A549 (cell line): ENCODE data around the gene PRTFDC1. TPM values are rescaled to one million over a fixed set of nuclear protein-coding genes. Genes with fewer than 3 reads are reported as not detected.

ENCODE experiments used
- ATAC-seq, 2 experiments: fragments of 200-7000 bp in 1 of 2; fragments of >200 bp in 1 of 2; cut with Nextera tagmentation in 1 of 2; cut with Tn5 transposase in 1 of 2; 3 replicates each; pipeline versions ENCODE4 v1.8.0 to v1.9.1; 2018 to 2020; ENCODE audit warnings: mild to moderate bottlenecking in 1 of 2, moderate library complexity in 1 of 2
- CTCF ChIA-PET: fragments of 300-600 bp; sonication (Branson Sonifier 250); formaldehyde crosslinking; extraction: SDS; loops from one replicate; lab custom pipeline; 2021; ENCODE audit warnings: antibody characterized with exemption, inconsistent platforms; lab: Yijun Ruan, JAX
- POLR2A ChIA-PET: fragments of 350-600 bp; formaldehyde crosslinking; extraction: SDS; loops from one replicate; lab custom pipeline; 2021; ENCODE audit warnings: antibody characterized with exemption, inconsistent platforms; lab: Yijun Ruan, JAX
- DNase-seq, 2 experiments: peaks; one replicate each; pipeline versions ENCODE4 v3.0.0 to v3.0.0-alpha.2; 2011 to 2016; ENCODE audit warnings: low read depth in 1 of 2, low spot score in 1 of 2
- FAIRE-seq: peaks from 2 replicates; lab custom pipeline; 2011; peaks lifted over from hg19 to GRCh38; lab: Jason Lieb, UNC
- H3K27ac ChIP-seq, 2 experiments: fragments of >200 bp; sonication (Bioruptor Twin); formaldehyde crosslinking; 3 replicates each; pipeline ENCODE4 v1.5.1; 2016 to 2017
- H3K4me1 ChIP-seq: fragments of >200 bp; sonication (Bioruptor Twin); formaldehyde crosslinking; 3 replicates; pipeline ENCODE4 v1.6.1; 2016
- H3K4me2 ChIP-seq: fragments of >200 bp; sonication (Bioruptor Twin); formaldehyde crosslinking; 3 replicates; pipeline ENCODE4 v1.6.1; 2016
- H3K4me3 ChIP-seq: fragments of >200 bp; sonication (Bioruptor Twin); formaldehyde crosslinking; 3 replicates; pipeline ENCODE4 v1.5.1; 2016
- H3K9me3 ChIP-seq: fragments of >200 bp; sonication (Bioruptor Twin); formaldehyde crosslinking; 3 replicates; pipeline ENCODE4 v1.6.1; 2016
- CBX2 ChIP-seq: fragments of 200-600 bp; sonication (generic); IDR thresholded peaks from 2 replicates; pipeline ENCODE4 v1.6.1; 2016; ENCODE audit warnings: low read depth, mild to moderate bottlenecking, borderline replicate concordance
- CEBPB ChIP-seq, 2 experiments: fragments of >200 bp in 1 of 2; sonication (Bioruptor Twin) in 1 of 2; formaldehyde crosslinking in 1 of 2; IDR thresholded peaks; 2 replicates each; pipeline ENCODE4 v1.6.1; 2012 to 2016
- CHD4 ChIP-seq: fragments of 200-600 bp; sonication (generic); IDR thresholded peaks from 2 replicates; pipeline ENCODE4 v1.6.1; 2016; ENCODE audit warnings: antibody characterized with exemption, mild to moderate bottlenecking, borderline replicate concordance
- CTCF ChIP-seq: fragments of >200 bp; sonication (Bioruptor Twin); formaldehyde crosslinking; IDR thresholded peaks from 3 replicates; pipeline ENCODE4 v1.5.1; 2016
- EHF ChIP-seq: fragments of 250-450 bp; sonication (Bioruptor Pico); IDR thresholded peaks from 2 replicates; pipeline ENCODE4 v1.5.0; 2020; ENCODE audit warnings: mild to moderate bottlenecking
- EHMT2 ChIP-seq: fragments of 200-600 bp; sonication (generic); IDR thresholded peaks from 2 replicates; pipeline ENCODE4 v1.6.1; 2016; ENCODE audit warnings: antibody characterized with exemption, low read depth, mild to moderate bottlenecking, moderate library complexity
- FOSL2 ChIP-seq, 2 experiments: fragments of 450-650 bp in 1 of 2; fragments of >200 bp in 1 of 2; sonication (Bioruptor Twin) in 1 of 2; formaldehyde crosslinking; IDR thresholded peaks; 2 replicates each; pipeline versions ENCODE4 v1.5.0 to v1.6.1; 2016 to 2020; ENCODE audit warnings: mild to moderate bottlenecking in 1 of 2, moderate library complexity in 1 of 2
- HEYL ChIP-seq: fragments of 250-450 bp; sonication (Bioruptor Pico); IDR thresholded peaks from 2 replicates; pipeline ENCODE4 v1.8.0; 2021; ENCODE audit warnings: mild to moderate bottlenecking, moderate library complexity
- HOXA7 ChIP-seq: fragments of 250-450 bp; sonication (Bioruptor Pico); IDR thresholded peaks from 2 replicates; pipeline ENCODE4 v1.5.0; 2020; ENCODE audit warnings: mild to moderate bottlenecking, moderate library complexity
- KDM1A ChIP-seq: fragments of 200-600 bp; sonication (generic); IDR thresholded peaks from 2 replicates; pipeline ENCODE4 v1.6.1; 2016; ENCODE audit warnings: low read depth, mild to moderate bottlenecking
- NFE2L2 ChIP-seq: fragments of 150-350 bp; conservative IDR thresholded peaks from 2 replicates; pipeline ENCODE4 v1.6.1; 2014; ENCODE audit warnings: low read length
- PBX3 ChIP-seq: IDR thresholded peaks from 2 replicates; pipeline ENCODE4 v1.6.1; 2012
- POLR2AphosphoS2 ChIP-seq: conservative IDR thresholded peaks from 2 replicates; pipeline ENCODE4 v1.6.1; 2012; ENCODE audit warnings: low read length, improper control_type of control experiment, inconsistent platforms
- RARB ChIP-seq: fragments of 250-450 bp; sonication (Bioruptor Pico); IDR thresholded peaks from 2 replicates; pipeline ENCODE4 v1.8.0; 2021; ENCODE audit warnings: mild to moderate bottlenecking, moderate library complexity
- RNF2 ChIP-seq: fragments of 200-600 bp; sonication (generic); IDR thresholded peaks from 2 replicates; pipeline ENCODE4 v1.6.1; 2016; ENCODE audit warnings: low read depth, mild to moderate bottlenecking, antibody characterized with exemption, moderate library complexity, borderline replicate concordance
- ZC3H11A ChIP-seq: fragments of 450-650 bp; IDR thresholded peaks from 2 replicates; pipeline ENCODE4 v1.6.1; 2014; ENCODE audit warnings: antibody characterized with exemption, mild to moderate bottlenecking
- ZNF302 ChIP-seq: fragments of 250-450 bp; sonication (Bioruptor Pico); IDR thresholded peaks from 2 replicates; pipeline ENCODE4 v1.9.0; 2021; ENCODE audit warnings: inconsistent platforms, mild to moderate bottlenecking, moderate library complexity
- WGBS: methylation state at CpG from one replicate; pipeline ENCODE4 v1.1.6; 2017; ENCODE audit errors: missing lambda C conversion rate; 5-methylcytosine and 5-hydroxymethylcytosine counted together
- polyA plus RNA-seq, 4 experiments: library from polyadenylated mRNA; depleted of rRNA in 3 of 4; stranded (reverse); fragments of >200 nt; fragmentation: RNase III in 1 of 4; extraction: RNeasy Plus Mini Kit Qiagen cat#74134 plus additional on column Dnase treatment in 1 of 4; gene quantifications; 2 replicates in 3 of 4; 3 replicates in 1 of 4; pipeline ENCODE4 v1.2.3, GENCODE V29; 2011 to 2017

Gene PRTFDC1
- polyA plus RNA-seq, 2 of the 4 experiments (the other 2 are of a cell fraction), result 35.6 to 39.2 TPM

GRCh38 chr10:24834869-24835268 is 117.5 kb downstream of the PRTFDC1 start:
- H3K9me3 ChIP-seq, result no peaks in the 10 kb centered on the region
- TF ChIP-seq ZC3H11A (no peak), CBX2 (no peak), KDM1A (no peak), RARB (CRISPR knock-in tag) (no peak), ZNF302 (CRISPR knock-in tag) (no peak), RNF2 (no peak), NFE2L2 (no peak), CTCF (no peak), EHMT2 (no peak), PBX3 (no peak), HEYL (CRISPR knock-in tag) (no peak), CHD4 (no peak), POLR2AphosphoS2 (no peak), HOXA7 (CRISPR knock-in tag) (no peak)
- ChIA-PET CTCF (interaction anchor here (1.2 kb wide), 1 partner anchor 11 kb away, joined by 4 read pairs; no protein-coding TSS in a partner anchor), POLR2A (no interaction called here)
- FAIRE-seq (no peak), ATAC-seq (no peak), DNase-seq (no peak)
- 50% methylated on average over 2 of the region's 2 CpGs for WGBS
- no peak overlapping the region for H3K27ac ChIP-seq
- no peak overlapping the region for H3K4me2 ChIP-seq
- no peaks in the 10 kb centered on the region for H3K4me1 ChIP-seq
- no peak overlapping the region for H3K4me3 ChIP-seq

GRCh38 chr10:24826009-24826408 is 126.4 kb downstream of the PRTFDC1 start:
- peak overlapping the region in 1 of 2 experiments; percentile 25; a peak in 2 of 6 replicates for H3K27ac ChIP-seq
- TF ChIP-seq CHD4 (no peak), RARB (CRISPR knock-in tag) (no peak), CEBPB (IDR thresholded peaks at IDR 0.05) (0 out of 4 replicates have a peak, but pooled peaks of 1 of the 2 experiments have one; percentile 15), FOSL2 (IDR thresholded peaks at IDR 0.05) (0 out of 2 replicates have a peak, but pooled peaks have one; percentile 25), FOSL2 (CRISPR knock-in tag; IDR thresholded peaks at IDR 0.05) (peak; percentile 78)
- DNase-seq (no peak), ATAC-seq (peak in 1 of 2 experiments; percentile 43; a peak in 1 of 6 replicates), FAIRE-seq (peak; percentile 51)
- H3K4me2 ChIP-seq, result peak overlapping the region; percentile 72
- H3K4me3 ChIP-seq, result no peak overlapping the region
- H3K4me1 ChIP-seq, result peaks cover 43% of the 10 kb centered on the region
- ChIA-PET POLR2A (interaction anchor here (0.6 kb wide), 1 partner anchor 122 kb away, joined by 3 read pairs; no protein-coding TSS in a partner anchor), CTCF (no interaction called here)
- WGBS, result 4% methylated on average over 4 of the region's 4 CpGs
- no peaks in the 10 kb centered on the region for H3K9me3 ChIP-seq

GRCh38 chr10:24825551-24825950 is 126.9 kb downstream of the PRTFDC1 start:
- Histone ChIP-seq H3K9me3 (no peaks in the 10 kb centered on the region), H3K4me1 (peaks cover 48% of the 10 kb centered on the region), H3K4me3 (no peak overlapping the region), H3K4me2 (peak overlapping the region; percentile 72), H3K27ac (peak overlapping the region; percentile 11 to 52; a peak in 3 of 6 replicates)
- DNase-seq (no peak), ATAC-seq (no peak), FAIRE-seq (no peak)
- TF ChIP-seq CBX2, result no peak
- TF ChIP-seq CEBPB (IDR thresholded peaks at IDR 0.05), result peak; percentile 13 to 49; a peak in 1 of 4 replicates
- no peak for TF ChIP-seq EHF (CRISPR knock-in tag)
- WGBS, result 16% methylated on average over 1 of the region's 1 CpG
- POLR2A ChIA-PET, result interaction anchor here (0.6 kb wide), 1 partner anchor 122 kb away, joined by 3 read pairs; no protein-coding TSS in a partner anchor
- CTCF ChIA-PET, result no interaction called here
